A549 (cell line): ENCODE measurements around the gene OLFM1. TPM values are rescaled to one million over a fixed set of nuclear protein-coding genes. Genes with fewer than 3 reads are reported as not detected.

Source experiments
- ATAC-seq, 2 experiments: fragments of 200-7000 bp in 1 of 2; fragments of >200 bp in 1 of 2; cut with Nextera tagmentation in 1 of 2; cut with Tn5 transposase in 1 of 2; 3 replicates each; pipeline versions ENCODE4 v1.8.0 to v1.9.1; 2018 to 2020; ENCODE audit warnings: mild to moderate bottlenecking in 1 of 2, moderate library complexity in 1 of 2
- CTCF ChIA-PET: fragments of 300-600 bp; sonication (Branson Sonifier 250); formaldehyde crosslinking; extraction: SDS; loops from one replicate; lab custom pipeline; 2021; ENCODE audit warnings: antibody characterized with exemption, inconsistent platforms; lab: Yijun Ruan, JAX
- POLR2A ChIA-PET: fragments of 350-600 bp; formaldehyde crosslinking; extraction: SDS; loops from one replicate; lab custom pipeline; 2021; ENCODE audit warnings: antibody characterized with exemption, inconsistent platforms; lab: Yijun Ruan, JAX
- DNase-seq, 2 experiments: peaks; one replicate each; pipeline versions ENCODE4 v3.0.0 to v3.0.0-alpha.2; 2011 to 2016; ENCODE audit warnings: low read depth in 1 of 2, low spot score in 1 of 2
- FAIRE-seq: peaks from 2 replicates; lab custom pipeline; 2011; peaks lifted over from hg19 to GRCh38; lab: Jason Lieb, UNC
- H3K27ac ChIP-seq, 2 experiments: fragments of >200 bp; sonication (Bioruptor Twin); formaldehyde crosslinking; 3 replicates each; pipeline ENCODE4 v1.5.1; 2016 to 2017
- H3K4me1 ChIP-seq: fragments of >200 bp; sonication (Bioruptor Twin); formaldehyde crosslinking; 3 replicates; pipeline ENCODE4 v1.6.1; 2016
- H3K4me2 ChIP-seq: fragments of >200 bp; sonication (Bioruptor Twin); formaldehyde crosslinking; 3 replicates; pipeline ENCODE4 v1.6.1; 2016
- H3K4me3 ChIP-seq: fragments of >200 bp; sonication (Bioruptor Twin); formaldehyde crosslinking; 3 replicates; pipeline ENCODE4 v1.5.1; 2016
- H3K9me3 ChIP-seq: fragments of >200 bp; sonication (Bioruptor Twin); formaldehyde crosslinking; 3 replicates; pipeline ENCODE4 v1.6.1; 2016
- BHLHE40 ChIP-seq: IDR thresholded peaks from 2 replicates; pipeline ENCODE4 v1.6.1; 2012; ENCODE audit warnings: low read depth, low read length, inconsistent platforms
- CBX2 ChIP-seq: fragments of 200-600 bp; sonication (generic); IDR thresholded peaks from 2 replicates; pipeline ENCODE4 v1.6.1; 2016; ENCODE audit warnings: low read depth, mild to moderate bottlenecking, borderline replicate concordance
- CHD4 ChIP-seq: fragments of 200-600 bp; sonication (generic); IDR thresholded peaks from 2 replicates; pipeline ENCODE4 v1.6.1; 2016; ENCODE audit warnings: antibody characterized with exemption, mild to moderate bottlenecking, borderline replicate concordance
- EHF ChIP-seq: fragments of 250-450 bp; sonication (Bioruptor Pico); IDR thresholded peaks from 2 replicates; pipeline ENCODE4 v1.5.0; 2020; ENCODE audit warnings: mild to moderate bottlenecking
- EHMT2 ChIP-seq: fragments of 200-600 bp; sonication (generic); IDR thresholded peaks from 2 replicates; pipeline ENCODE4 v1.6.1; 2016; ENCODE audit warnings: antibody characterized with exemption, low read depth, mild to moderate bottlenecking, moderate library complexity
- EP300 ChIP-seq, 2 experiments: fragments of >200 bp; sonication (Bioruptor Twin); formaldehyde crosslinking; IDR thresholded peaks; 2 replicates in 1 of 2; 3 replicates in 1 of 2; pipeline ENCODE4 v1.6.1; 2016 to 2017
- FOSL2 ChIP-seq, 2 experiments: fragments of 450-650 bp in 1 of 2; fragments of >200 bp in 1 of 2; sonication (Bioruptor Twin) in 1 of 2; formaldehyde crosslinking; IDR thresholded peaks; 2 replicates each; pipeline versions ENCODE4 v1.5.0 to v1.6.1; 2016 to 2020; ENCODE audit warnings: mild to moderate bottlenecking in 1 of 2, moderate library complexity in 1 of 2
- GATA3 ChIP-seq: IDR thresholded peaks from 2 replicates; pipeline ENCODE4 v1.6.1; 2012; ENCODE audit warnings: borderline replicate concordance
- HDAC2 ChIP-seq: fragments of 200-600 bp; sonication (generic); IDR thresholded peaks from 2 replicates; pipeline ENCODE4 v1.6.1; 2016
- HMGXB4 ChIP-seq: fragments of 250-450 bp; sonication (Bioruptor Pico); IDR thresholded peaks from 2 replicates; pipeline ENCODE4 v1.5.0; 2021; ENCODE audit warnings: mild to moderate bottlenecking, moderate library complexity, borderline replicate concordance
- HOXA7 ChIP-seq: fragments of 250-450 bp; sonication (Bioruptor Pico); IDR thresholded peaks from 2 replicates; pipeline ENCODE4 v1.5.0; 2020; ENCODE audit warnings: mild to moderate bottlenecking, moderate library complexity
- JUNB ChIP-seq: fragments of >200 bp; sonication (Bioruptor Twin); formaldehyde crosslinking; IDR thresholded peaks from 2 replicates; pipeline ENCODE4 v1.6.1; 2016
- KDM1A ChIP-seq: fragments of 200-600 bp; sonication (generic); IDR thresholded peaks from 2 replicates; pipeline ENCODE4 v1.6.1; 2016; ENCODE audit warnings: low read depth, mild to moderate bottlenecking
- KDM5A ChIP-seq: fragments of 200-600 bp; sonication (generic); IDR thresholded peaks from 2 replicates; pipeline ENCODE4 v1.6.1; 2016; ENCODE audit warnings: antibody characterized with exemption, mild to moderate bottlenecking
- MAX ChIP-seq: IDR thresholded peaks from 2 replicates; pipeline ENCODE4 v1.6.1; 2012
- MAZ ChIP-seq: fragments of 150-350 bp; IDR thresholded peaks from 2 replicates; pipeline ENCODE4 v1.6.1; 2014; ENCODE audit warnings: antibody characterized with exemption, low read depth, low read length, borderline replicate concordance
- MYC ChIP-seq: IDR thresholded peaks from 2 replicates; pipeline ENCODE4 v1.6.1; 2012; ENCODE audit warnings: mild to moderate bottlenecking, inconsistent platforms, low read length, improper control_type of control experiment, borderline replicate concordance
- NFE2L2 ChIP-seq: fragments of 150-350 bp; conservative IDR thresholded peaks from 2 replicates; pipeline ENCODE4 v1.6.1; 2014; ENCODE audit warnings: low read length
- NPAS2 ChIP-seq: fragments of 250-450 bp; sonication (Bioruptor Pico); IDR thresholded peaks from 2 replicates; pipeline ENCODE4 v1.8.0; 2022; ENCODE audit warnings: mild to moderate bottlenecking, moderate library complexity, borderline replicate concordance
- PBX3 ChIP-seq: IDR thresholded peaks from 2 replicates; pipeline ENCODE4 v1.6.1; 2012
- POLR2AphosphoS2 ChIP-seq: conservative IDR thresholded peaks from 2 replicates; pipeline ENCODE4 v1.6.1; 2012; ENCODE audit warnings: low read length, improper control_type of control experiment, inconsistent platforms
- RAD21 ChIP-seq, 2 experiments: fragments of >200 bp in 1 of 2; sonication (Bioruptor Twin) in 1 of 2; formaldehyde crosslinking in 1 of 2; IDR thresholded peaks in 1 of 2; conservative IDR thresholded peaks in 1 of 2; 2 replicates in 1 of 2; 3 replicates in 1 of 2; pipeline ENCODE4 v1.6.1; 2012 to 2018; ENCODE audit warnings: inconsistent platforms in 1 of 2
- RARB ChIP-seq: fragments of 250-450 bp; sonication (Bioruptor Pico); IDR thresholded peaks from 2 replicates; pipeline ENCODE4 v1.8.0; 2021; ENCODE audit warnings: mild to moderate bottlenecking, moderate library complexity
- RCOR1 ChIP-seq: fragments of 150-350 bp; IDR thresholded peaks from 2 replicates; pipeline ENCODE4 v1.6.1; 2014; ENCODE audit warnings: antibody characterized with exemption, low read length, low read depth
- RNF2 ChIP-seq: fragments of 200-600 bp; sonication (generic); IDR thresholded peaks from 2 replicates; pipeline ENCODE4 v1.6.1; 2016; ENCODE audit warnings: low read depth, mild to moderate bottlenecking, antibody characterized with exemption, moderate library complexity, borderline replicate concordance
- SMC3 ChIP-seq: fragments of >200 bp; sonication (Bioruptor Twin); formaldehyde crosslinking; IDR thresholded peaks from 3 replicates; pipeline ENCODE4 v1.6.1; 2018; ENCODE audit warnings: inconsistent platforms
- SREBF2 ChIP-seq: fragments of 450-650 bp; IDR thresholded peaks from 2 replicates; pipeline ENCODE4 v1.6.1; 2014; ENCODE audit warnings: mild to moderate bottlenecking, moderate library complexity
- TP53 ChIP-seq: fragments of 250-450 bp; sonication (Bioruptor Pico); IDR thresholded peaks from 2 replicates; pipeline ENCODE4 v1.5.0; 2021; ENCODE audit warnings: mild to moderate bottlenecking, moderate library complexity
- USF2 ChIP-seq: fragments of 450-650 bp; IDR thresholded peaks from 2 replicates; pipeline ENCODE4 v1.6.1; 2014; ENCODE audit warnings: antibody characterized with exemption
- ZC3H11A ChIP-seq: fragments of 450-650 bp; IDR thresholded peaks from 2 replicates; pipeline ENCODE4 v1.6.1; 2014; ENCODE audit warnings: antibody characterized with exemption, mild to moderate bottlenecking
- ZFP36 ChIP-seq: fragments of 450-650 bp; IDR thresholded peaks from 2 replicates; pipeline ENCODE4 v1.6.1; 2014; ENCODE audit warnings: borderline replicate concordance; ENCODE audit not compliant: partially characterized antibody
- ZSCAN20 ChIP-seq: fragments of 250-450 bp; sonication (Bioruptor Pico); IDR thresholded peaks from 2 replicates; pipeline ENCODE4 v1.8.0; 2022; ENCODE audit warnings: mild to moderate bottlenecking, moderate library complexity
- WGBS: methylation state at CpG from one replicate; pipeline ENCODE4 v1.1.6; 2017; ENCODE audit errors: missing lambda C conversion rate; 5-methylcytosine and 5-hydroxymethylcytosine counted together
- polyA plus RNA-seq, 4 experiments: library from polyadenylated mRNA; depleted of rRNA in 3 of 4; stranded (reverse); fragments of >200 nt; fragmentation: RNase III in 1 of 4; extraction: RNeasy Plus Mini Kit Qiagen cat#74134 plus additional on column Dnase treatment in 1 of 4; gene quantifications; 2 replicates in 3 of 4; 3 replicates in 1 of 4; pipeline ENCODE4 v1.2.3, GENCODE V29; 2011 to 2017

The OLFM1 gene
- polyA plus RNA-seq, 2 of the 4 experiments (the other 2 are of a cell fraction), result 2.7 to 10.5 TPM

GRCh38 chr9:135085830-135086546 is 1.5 kb upstream of the OLFM1 start (continued):
- TF ChIP-seq ZFP36 (peak; percentile 4), MAZ (no peak), POLR2AphosphoS2 (no peak), SREBF2 (no peak), HMGXB4 (CRISPR knock-in tag) (no peak), USF2 (no peak), BHLHE40 (no peak), KDM1A (no peak), TP53 (CRISPR knock-in tag) (no peak), SMC3 (peak; percentile 90), NPAS2 (CRISPR knock-in tag) (no peak), RARB (CRISPR knock-in tag) (no peak), RAD21 (conservative IDR thresholded peaks at IDR 0.05 in 1 of 2, IDR thresholded peaks at IDR 0.05 in 1 of 2) (peak; percentile 97), JUNB (no peak), RNF2 (peak; percentile 42; the same call in 1 of the 2 replicates), ZSCAN20 (no peak), ZC3H11A (no peak), KDM5A (no peak), HOXA7 (CRISPR knock-in tag) (no peak), EP300 (IDR thresholded peaks at IDR 0.05) (no peak), MYC (no peak), EHMT2 (no peak)
- TF ChIP-seq, all 56 proteins: peak for 6

GRCh38 chr9:135086597-135087488 is 625 bp upstream of the OLFM1 start:
- H3K4me2 ChIP-seq, result peak overlapping the region; percentile 94
- no peak for FAIRE-seq
- CTCF ChIA-PET, result interaction anchor here (0.6 to 18.8 kb wide), 65 partner anchors 11 to 637 kb away, joined by 3 to 414 read pairs (median 4); no protein-coding TSS in a partner anchor
- TF ChIP-seq CHD4 (no peak), FOSL2 (IDR thresholded peaks at IDR 0.05) (no peak), FOSL2 (CRISPR knock-in tag; IDR thresholded peaks at IDR 0.05) (no peak), MYC (no peak), MAX (no peak), JUNB (no peak), RARB (CRISPR knock-in tag) (no peak), TP53 (CRISPR knock-in tag) (no peak), EHF (no peak), RCOR1 (no peak), NFE2L2 (no peak), HDAC2 (no peak), GATA3 (no peak), CBX2 (no peak), KDM1A (no peak), PBX3 (no peak), ZFP36 (no peak), EHMT2 (no peak)

More at GRCh38 chr9:135086597-135087488, 625 bp upstream of the OLFM1 start:
- 32% methylated on average over 42 of the region's 61 CpGs for WGBS
- Histone ChIP-seq H3K4me1 (peaks cover 5% of the 10 kb centered on the region; the same call in 2 of the 3 replicates), H3K9me3 (no peaks in the 10 kb centered on the region), H3K27ac (peak overlapping the region in 1 of 2 experiments; percentile 49; a peak in 2 of 6 replicates), H3K4me3 (peak overlapping the region; percentile 33)
- POLR2A ChIA-PET, result no interaction called here
- DNase-seq (no peak), ATAC-seq (peak in 1 of 2 experiments; percentile 14; a peak in 3 of 6 replicates)
